HCT116 (cell line): ENCODE data around the gene ACOXL. TPM values are rescaled to one million over a fixed set of nuclear protein-coding genes. Genes with fewer than 3 reads are reported as not detected.

Source experiments
- ATAC-seq: fragments of 200-7000 bp; cut with Tn5 transposase; 2 replicates; pipeline ENCODE4 v1.9.1; 2020; ENCODE audit warnings: mild to moderate bottlenecking, moderate library complexity
- BruUV-seq: library from RNA; stranded (reverse); fragments of 400-500 nt; replicated peaks from 2 replicates; lab custom pipeline; 2021; lab: Mats Ljungman, UMichigan
- CTCF ChIA-PET: fragments of 300-600 bp; sonication (Branson Sonifier 250); formaldehyde crosslinking; loops from one replicate; lab custom pipeline; 2021; ENCODE audit warnings: antibody characterized with exemption; lab: Charles Lee
- POLR2A ChIA-PET: fragments of 300-600, 350-600 bp; sonication (Branson Sonifier 250); formaldehyde crosslinking; loops from one replicate; lab custom pipeline; 2021; ENCODE audit warnings: antibody characterized with exemption; lab: Charles Lee
- RAD21 ChIA-PET, 2 experiments: fragments of 300-600 bp; sonication (Branson Sonifier 250); formaldehyde crosslinking; loops; one replicate each; lab custom pipeline; 2023; ENCODE audit warnings: low total read pairs in 2 of 2; ENCODE audit not compliant: uncharacterized antibody in 2 of 2, unreplicated experiment in 2 of 2, low non-redundant PET in 1 of 2; lab: Charles Lee
- DNase-seq: peaks from one replicate; pipeline ENCODE4 v3.0.0-alpha.2; 2010; ENCODE audit warnings: low read depth, low spot score
- H2AFZ ChIP-seq: fragments of 200-600 bp; shearing (Covaris generic), sonication (generic); 2 replicates; pipeline ENCODE4 v1.6.1; 2017; ENCODE audit warnings: low read depth, mixed run types, mixed read lengths, antibody characterized with exemption, low read length; ENCODE audit not compliant: poor library complexity, severe bottlenecking
- H3K27ac ChIP-seq: 2 replicates; pipeline ENCODE4 v1.5.1; 2012; ENCODE audit warnings: low read depth, low read length
- H3K27me3 ChIP-seq: fragments of 200-600 bp; sonication (generic); 2 replicates; pipeline ENCODE4 v1.6.1; 2016; ENCODE audit warnings: mixed run types, low read length, mixed read lengths; ENCODE audit not compliant: insufficient read depth
- H3K36me3 ChIP-seq, 2 experiments: fragments of 200-500 bp in 1 of 2; fragments of 200-600 bp in 1 of 2; sonication (Bioruptor generic) in 1 of 2; sonication (generic) in 1 of 2; 2 replicates each; pipeline versions ENCODE4 v1.5.1 to v1.6.1; 2014 to 2016; ENCODE audit warnings: low read length in 2 of 2, inconsistent platforms in 1 of 2, mixed read lengths in 1 of 2, mixed run types in 1 of 2; ENCODE audit not compliant: insufficient read depth in 2 of 2, control insufficient read depth in 1 of 2
- H3K4me1 ChIP-seq, 2 experiments: fragments of 200-600 bp in 1 of 2; sonication (generic) in 1 of 2; 2 replicates each; pipeline versions ENCODE4 v1.5.1 to v1.6.1; 2012 to 2017; ENCODE audit warnings: low read length in 2 of 2, inconsistent platforms in 1 of 2, mild to moderate bottlenecking in 1 of 2, mixed read lengths in 1 of 2, mixed run types in 1 of 2, moderate library complexity in 1 of 2; ENCODE audit not compliant: insufficient read depth in 2 of 2, control insufficient read depth in 1 of 2
- H3K4me2 ChIP-seq: fragments of 200-600 bp; sonication (generic); 2 replicates; pipeline ENCODE4 v1.6.1; 2017; ENCODE audit warnings: mixed run types, low read length, mixed read lengths
- H3K4me3 ChIP-seq, 2 experiments: fragments of 200-600 bp in 1 of 2; sonication (generic) in 1 of 2; replicated peaks in 1 of 2; 2 replicates each; pipeline ENCODE4 v1.5.1; 2011 to 2016; ENCODE audit warnings: low read length in 2 of 2, control low read depth in 1 of 2, low read depth in 1 of 2, mild to moderate bottlenecking in 1 of 2, mixed read lengths in 1 of 2, mixed run types in 1 of 2
- H3K79me2 ChIP-seq: fragments of 200-600 bp; sonication (generic); 2 replicates; pipeline ENCODE4 v1.6.1; 2017; ENCODE audit warnings: mild to moderate bottlenecking, mixed run types, low read length, moderate library complexity, mixed read lengths; ENCODE audit not compliant: insufficient read depth
- H3K9ac ChIP-seq: fragments of 200-600 bp; sonication (generic); 2 replicates; pipeline ENCODE4 v1.6.1; 2016; ENCODE audit warnings: low read length, mixed read lengths
- H3K9me2 ChIP-seq: fragments of 200-600 bp; sonication (generic), shearing (Covaris generic); 2 replicates; pipeline ENCODE4 v1.6.1; 2017; ENCODE audit warnings: mixed run types, mild to moderate bottlenecking, moderate library complexity; ENCODE audit not compliant: insufficient read depth
- H3K9me3 ChIP-seq, 2 experiments: fragments of 200-500 bp in 1 of 2; fragments of 200-600 bp in 1 of 2; sonication (Bioruptor generic) in 1 of 2; sonication (generic) in 1 of 2; 2 replicates each; pipeline ENCODE4 v1.6.1; 2014 to 2017; ENCODE audit warnings: low read length in 2 of 2, mixed read lengths in 2 of 2, inconsistent platforms in 1 of 2, low read depth in 1 of 2, mild to moderate bottlenecking in 1 of 2, mixed run types in 1 of 2, moderate library complexity in 1 of 2; ENCODE audit not compliant: control insufficient read depth in 1 of 2, insufficient read depth in 1 of 2
- H4K20me1 ChIP-seq: fragments of 200-600 bp; sonication (generic), shearing (Covaris generic); 2 replicates; pipeline ENCODE4 v1.6.1; 2017; ENCODE audit warnings: mixed run types, mild to moderate bottlenecking, moderate library complexity; ENCODE audit not compliant: insufficient read depth
- FOSL1 ChIP-seq: IDR thresholded peaks from 2 replicates; pipeline ENCODE4 v1.6.1; 2012; ENCODE audit warnings: low read depth
- JUND ChIP-seq: IDR thresholded peaks from 2 replicates; pipeline ENCODE4 v1.6.1; 2012
- POLR2A ChIP-seq: IDR thresholded peaks from 2 replicates; pipeline ENCODE4 v1.7.0; 2011; ENCODE audit warnings: borderline replicate concordance; ENCODE audit not compliant: insufficient read depth, insufficient read length; ENCODE audit errors: extremely low read depth
- POLR2AphosphoS5 ChIP-seq: IDR thresholded peaks from 2 replicates; pipeline ENCODE4 v1.6.1; 2011; ENCODE audit warnings: mild to moderate bottlenecking, low read depth, low read length, moderate library complexity
- RAD21 ChIP-seq: IDR thresholded peaks from 2 replicates; pipeline ENCODE4 v1.6.1; 2012; ENCODE audit warnings: low read depth, mild to moderate bottlenecking
- REST ChIP-seq: IDR thresholded peaks from 2 replicates; pipeline ENCODE4 v1.6.1; 2012; ENCODE audit warnings: low read depth
- SIN3A ChIP-seq: IDR thresholded peaks from 2 replicates; pipeline ENCODE4 v1.6.1; 2012; ENCODE audit warnings: low read depth
- SP1 ChIP-seq: IDR thresholded peaks from 2 replicates; pipeline ENCODE4 v1.6.1; 2012; ENCODE audit warnings: low read depth
- SRF ChIP-seq: IDR thresholded peaks from 2 replicates; pipeline ENCODE4 v1.6.1; 2012; ENCODE audit warnings: low read depth
- YY1 ChIP-seq: IDR thresholded peaks from 2 replicates; pipeline ENCODE4 v1.6.1; 2011; ENCODE audit warnings: low read length, low read depth, moderate library complexity, mild to moderate bottlenecking; ENCODE audit not compliant: insufficient replicate concordance; ENCODE audit errors: extremely low read depth
- intact Hi-C: fragments of 100-400 bp; cut with micrococcal nuclease; formaldehyde crosslinking; loops from 2 replicates; pipeline ENCODE4 v1.10.0; 2022
- total RNA-seq: library from RNA; stranded (reverse); gene quantifications from one replicate; pipeline ENCODE4 v1.2.1, GENCODE V29; 2021; ENCODE audit not compliant: unreplicated experiment
- TF ChIP-seq, protein P1 (sequence below): IDR thresholded peaks from 2 replicates; pipeline ENCODE4 v1.6.1; 2011; ENCODE audit warnings: mild to moderate bottlenecking, low read length, moderate library complexity; ENCODE audit not compliant: insufficient replicate concordance; ENCODE audit errors: extremely low read depth
- TF ChIP-seq, protein P2 (sequence below): IDR thresholded peaks from 2 replicates; pipeline ENCODE4 v1.6.1; 2012

ACOXL gene
- total RNA-seq, 1 experiment from 2014 or later: 5.5 TPM

DNA sequence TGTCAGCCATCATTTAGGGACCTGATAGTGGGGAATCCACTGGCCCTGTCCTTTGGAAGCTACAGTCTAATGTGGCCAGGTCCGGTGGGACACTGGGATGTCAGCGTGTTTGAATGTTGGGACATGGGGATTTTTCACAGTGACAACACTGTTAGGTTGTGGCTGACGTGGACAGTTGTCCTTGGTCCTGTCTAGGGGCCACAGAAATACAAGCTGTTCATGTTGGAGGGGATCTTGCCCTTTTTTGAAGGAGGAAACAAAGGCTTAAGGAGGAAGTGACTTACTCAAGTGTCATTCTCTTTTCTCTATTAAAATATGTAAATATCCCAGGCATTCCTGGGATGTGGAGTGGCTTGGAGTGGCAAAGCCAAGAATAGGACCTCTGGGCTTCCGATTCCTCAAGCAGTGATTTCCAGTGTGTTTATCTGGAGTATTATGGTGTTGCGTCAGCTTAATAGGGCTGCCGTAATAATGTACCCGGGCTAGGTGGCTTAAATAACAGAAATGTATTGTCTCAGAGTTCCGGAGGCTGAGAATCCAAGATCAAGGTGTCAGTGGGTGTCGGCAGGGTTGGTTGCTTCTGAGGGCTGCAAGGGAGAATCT is 8.5 kb downstream of the ACOXL start:
- Histone ChIP-seq H3K27me3 (no peaks in the 10 kb centered on the region), H3K4me3 (no peak overlapping the region), H3K36me3 (no peaks in the 10 kb centered on the region), H3K27ac (no peak overlapping the region), H2AFZ (no peak overlapping the region), H3K4me2 (no peak overlapping the region), H3K9me3 (no peaks in the 10 kb centered on the region; a peak in 1 of 4 replicates), H3K9ac (no peak overlapping the region), H3K9me2 (no peaks in the 10 kb centered on the region), H3K79me2 (no peaks in the 10 kb centered on the region), H4K20me1 (no peaks in the 10 kb centered on the region), H3K4me1 (peaks cover 0 to 6% of the 10 kb centered on the region in 2 experiments; a peak in 1 of 4 replicates)
- intact Hi-C loops: no loop called here
- no TSS peak for BruUV-seq
- ChIA-PET POLR2A (no interaction called here), CTCF (no interaction called here), RAD21 (no interaction called here)
- no peak for DNase-seq
- TF ChIP-seq, protein P1, sequence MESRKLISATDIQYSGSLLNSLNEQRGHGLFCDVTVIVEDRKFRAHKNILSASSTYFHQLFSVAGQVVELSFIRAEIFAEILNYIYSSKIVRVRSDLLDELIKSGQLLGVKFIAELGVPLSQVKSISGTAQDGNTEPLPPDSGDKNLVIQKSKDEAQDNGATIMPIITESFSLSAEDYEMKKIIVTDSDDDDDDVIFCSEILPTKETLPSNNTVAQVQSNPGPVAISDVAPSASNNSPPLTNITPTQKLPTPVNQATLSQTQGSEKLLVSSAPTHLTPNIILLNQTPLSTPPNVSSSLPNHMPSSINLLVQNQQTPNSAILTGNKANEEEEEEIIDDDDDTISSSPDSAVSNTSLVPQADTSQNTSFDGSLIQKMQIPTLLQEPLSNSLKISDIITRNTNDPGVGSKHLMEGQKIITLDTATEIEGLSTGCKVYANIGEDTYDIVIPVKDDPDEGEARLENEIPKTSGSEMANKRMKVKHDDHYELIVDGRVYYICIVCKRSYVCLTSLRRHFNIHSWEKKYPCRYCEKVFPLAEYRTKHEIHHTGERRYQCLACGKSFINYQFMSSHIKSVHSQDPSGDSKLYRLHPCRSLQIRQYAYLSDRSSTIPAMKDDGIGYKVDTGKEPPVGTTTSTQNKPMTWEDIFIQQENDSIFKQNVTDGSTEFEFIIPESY: no peak
- TF ChIP-seq, protein P2, sequence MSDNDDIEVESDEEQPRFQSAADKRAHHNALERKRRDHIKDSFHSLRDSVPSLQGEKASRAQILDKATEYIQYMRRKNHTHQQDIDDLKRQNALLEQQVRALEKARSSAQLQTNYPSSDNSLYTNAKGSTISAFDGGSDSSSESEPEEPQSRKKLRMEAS: no peak
- TF ChIP-seq SRF (no peak), RAD21 (no peak), SIN3A (no peak), POLR2AphosphoS5 (no peak), YY1 (no peak), REST (no peak), SP1 (no peak), JUND (no peak), FOSL1 (no peak), POLR2A (no peak)
- ATAC-seq: no peak
